ENCODE results near the gene ZNF624.

DNA sequence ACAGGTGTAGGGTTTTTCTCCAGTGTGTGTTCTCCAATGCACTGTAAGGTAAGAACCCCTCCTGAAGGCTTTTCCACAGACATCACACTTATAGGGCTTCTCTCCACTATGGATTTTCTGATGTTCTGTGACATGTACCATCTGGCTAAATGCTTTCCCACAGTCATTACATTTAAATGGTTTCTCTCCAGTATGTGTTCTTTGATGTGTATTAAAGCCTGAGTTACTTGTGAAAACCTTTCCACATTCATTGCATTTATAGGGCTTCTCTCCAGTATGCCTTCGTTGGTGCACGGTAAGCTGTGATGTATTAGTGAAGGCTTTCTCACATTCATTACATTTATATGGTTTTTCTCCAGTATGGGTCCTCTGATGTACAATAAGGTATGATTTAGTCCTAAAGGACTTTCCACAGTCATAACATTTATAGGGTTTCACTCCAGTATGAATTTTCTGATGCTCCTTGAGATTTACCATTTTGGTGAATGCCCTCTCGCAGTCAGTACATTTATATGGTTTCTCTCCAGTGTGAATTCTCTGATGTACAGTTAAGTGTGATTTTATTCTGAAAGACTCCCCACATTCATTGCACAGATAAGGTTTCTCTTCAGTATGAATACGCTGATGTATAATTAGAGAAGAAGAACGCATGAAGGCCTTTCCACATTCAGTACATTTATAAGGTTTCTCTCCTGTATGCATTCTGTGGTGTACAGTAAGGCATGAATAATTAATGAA is 30.9 kb downstream of the ZNF624 start:
- TF ChIP-seq TAF1 (conservative IDR thresholded peaks at IDR 0.05): no peak
- no peak for TF ChIP-seq CTCF (IDR thresholded peaks at IDR 0.05; ENCODE audit: low read depth, low read length, missing input control)
- TF ChIP-seq GABPA (IDR thresholded peaks at IDR 0.05 in 1 of 2, conservative IDR thresholded peaks at IDR 0.05 in 1 of 2): no peak
- no peak for TF ChIP-seq SP1 (IDR thresholded peaks at IDR 0.05)
- no peak for TF ChIP-seq REST (IDR thresholded peaks at IDR 0.05)
- no peak for TF ChIP-seq RAD21 (IDR thresholded peaks at IDR 0.05)
- no peak for TF ChIP-seq YY1 (IDR thresholded peaks at IDR 0.05)
- no peak for TF ChIP-seq EGR1 (IDR thresholded peaks at IDR 0.05; ENCODE audit: low read depth in 2 of 2)
- no peak for TF ChIP-seq JUND (IDR thresholded peaks at IDR 0.05)
- no peak for TF ChIP-seq RXRA (IDR thresholded peaks at IDR 0.05)

All from liver (tissue), 3 donors.